K562 (cell line): ENCODE measurements around the gene ZNF598. TPM values are rescaled to one million over a fixed set of nuclear protein-coding genes. Genes with fewer than 3 reads are reported as not detected.

Experiments
- ASH1L ChIP-seq: fragments of 450-650 bp; IDR thresholded peaks from 2 replicates; pipeline ENCODE4 v1.6.1; 2018; ENCODE audit warnings: borderline replicate concordance, mild to moderate bottlenecking, low read depth; ENCODE audit not compliant: partially characterized antibody
- EWSR1 ChIP-seq: fragments of 450-650 bp; IDR thresholded peaks from 2 replicates; pipeline ENCODE4 v1.6.1; 2018; ENCODE audit warnings: borderline replicate concordance, mild to moderate bottlenecking, low read depth, moderate library complexity; ENCODE audit not compliant: partially characterized antibody
- FOXA3 ChIP-seq, 2 experiments: fragments of 450-650 bp in 1 of 2; sonication (generic) in 1 of 2; formaldehyde crosslinking; IDR thresholded peaks in 1 of 2; conservative IDR thresholded peaks in 1 of 2; 2 replicates each; pipeline versions ENCODE4 v1.4.0 to v1.8.0; 2020 to 2022; ENCODE audit warnings: mild to moderate bottlenecking in 2 of 2, missing genetic modification reagents in 1 of 2
- GTF2F1 ChIP-seq: IDR thresholded peaks from 2 replicates; pipeline ENCODE4 v1.6.1; 2011; ENCODE audit warnings: low read depth, low read length, improper control_type of control experiment
- HMGN3 ChIP-seq: IDR thresholded peaks from 2 replicates; pipeline ENCODE4 v1.6.1; 2011; ENCODE audit warnings: borderline replicate concordance, low read depth, mild to moderate bottlenecking, mixed read lengths, low read length; ENCODE audit not compliant: insufficient read length; ENCODE audit errors: extremely low read depth
- PHB ChIP-seq: fragments of 250-450 bp; sonication (Bioruptor Pico); IDR thresholded peaks from 2 replicates; pipeline ENCODE4 v1.5.0; 2021
- PHB2 ChIP-seq: fragments of 450-650 bp; IDR thresholded peaks from 2 replicates; pipeline ENCODE4 v1.6.1; 2017; ENCODE audit warnings: low read depth
- PHF20 ChIP-seq: fragments of 450-650 bp; IDR thresholded peaks from 2 replicates; pipeline ENCODE4 v1.6.1; 2018; ENCODE audit not compliant: partially characterized antibody
- RBFOX2 ChIP-seq: fragments of 200-400 bp; formaldehyde crosslinking; IDR thresholded peaks from 2 replicates; pipeline ENCODE4 v1.6.1; 2017; ENCODE audit warnings: low read depth, mild to moderate bottlenecking, low read length, moderate library complexity
- SP2 ChIP-seq: IDR thresholded peaks from 2 replicates; pipeline ENCODE4 v1.6.1; 2011; ENCODE audit warnings: mild to moderate bottlenecking, low read depth, low read length, moderate library complexity; ENCODE audit not compliant: poor library complexity, severe bottlenecking; ENCODE audit errors: extremely low read depth
- TAL1 ChIP-seq: fragments of 450-650 bp; IDR thresholded peaks from 2 replicates; pipeline ENCODE4 v1.6.1; 2016; ENCODE audit warnings: mild to moderate bottlenecking
- TCF7 ChIP-seq: sonication (generic); IDR thresholded peaks from 2 replicates; pipeline ENCODE4 v1.6.1; 2016; ENCODE audit warnings: antibody characterized with exemption, borderline replicate concordance
- polyA plus RNA-seq, 8 experiments: library from polyadenylated mRNA; depleted of rRNA in 4 of 8; stranded (reverse) in 5 of 8; unstranded in 3 of 8; fragments of >200 nt; fragmentation: Nextera tagmentation in 2 of 8; fragmentation: Illumina TruSeq in 1 of 8; extraction: Ambion mirVana in 2 of 8; extraction: Trizol in 1 of 8; gene quantifications; 2 replicates each; pipeline versions ENCODE4 v1.2.1 to v1.2.3, GENCODE V29; 2011 to 2014; ENCODE audit warnings: inconsistent platforms in 1 of 8, missing spikeins in 1 of 8
- total RNA-seq, 7 experiments: library from RNA; depleted of rRNA in 6 of 7; stranded (reverse); fragments of >200 nt in 6 of 7; fragmentation: Illumina TruSeq in 2 of 7; extraction: Trizol in 2 of 7; gene quantifications; 2 replicates each; pipeline versions ENCODE4 v1.2.1 to v1.2.3, GENCODE V29; 2011 to 2021; ENCODE audit warnings: low replicate concordance in 1 of 7
- TF ChIP-seq, protein P1 (sequence below): sonication (generic); formaldehyde crosslinking; IDR thresholded peaks from 2 replicates; pipeline ENCODE4 v1.8.1; 2022; ENCODE audit warnings: missing genetic modification reagents
- TF ChIP-seq, protein P2 (sequence below): sonication (generic); formaldehyde crosslinking; IDR thresholded peaks from 2 replicates; pipeline ENCODE4 v1.8.1; 2023; ENCODE audit warnings: mild to moderate bottlenecking, missing genetic modification reagents

Gene ZNF598
- total and polyA plus RNA-seq, 9 of the 15 experiments (the other 6 are each of a cell fraction or from before 2014, with no cell fraction given), result 0.11 to 115 (median 29.6) TPM

DNA sequence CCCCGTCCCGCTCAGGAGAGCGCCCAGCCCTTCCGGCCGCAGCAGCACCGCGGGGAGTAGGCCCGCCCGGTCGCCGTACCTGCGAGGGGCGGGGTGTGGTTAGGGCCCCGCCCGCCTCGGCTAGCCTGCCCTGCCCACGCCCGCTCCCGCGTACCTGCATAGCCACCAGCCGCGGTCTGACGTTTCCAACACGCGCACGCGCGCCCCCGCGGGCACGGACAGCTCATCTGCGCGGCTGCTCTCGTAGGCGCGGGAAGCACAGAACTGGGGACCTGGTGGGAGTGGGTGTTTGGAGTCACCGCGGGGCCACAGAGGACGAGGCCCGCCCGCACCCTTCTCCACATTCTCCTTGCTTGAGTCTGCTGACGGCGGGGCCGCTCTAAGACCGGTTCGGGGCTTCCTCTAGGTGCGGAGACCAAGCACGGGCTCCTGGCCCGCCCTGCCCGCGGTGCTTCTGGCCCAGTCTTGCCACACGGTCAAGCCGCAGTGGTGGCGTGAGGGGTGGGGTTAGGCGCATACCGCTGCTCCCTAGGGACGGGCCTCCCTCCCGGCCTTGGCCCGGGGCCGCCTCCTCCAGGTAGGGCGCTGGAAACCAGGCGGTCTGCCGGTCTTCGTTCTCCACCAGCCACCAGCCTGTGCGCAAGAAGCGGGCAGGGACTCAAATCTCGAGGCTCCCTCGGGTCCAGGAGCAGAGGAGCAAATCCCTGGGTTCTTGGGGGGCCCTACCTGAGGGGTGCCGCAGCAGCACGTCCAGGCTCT is 30.2 kb downstream of the ZNF598 start (continued):
- TF ChIP-seq HMGN3 (peak; percentile 21), GTF2F1 (no peak), PHB2 (no peak), FOXA3 (CRISPR knock-in tag; conservative IDR thresholded peaks at IDR 0.05 in 1 of 2, IDR thresholded peaks at IDR 0.05 in 1 of 2) (no peak), TCF7 (no peak), RBFOX2 (peak; percentile 45; the same call in 1 of the 2 replicates), SP2 (no peak), EWSR1 (no peak), ASH1L (no peak), PHF20 (no peak), PHB (CRISPR knock-in tag) (no peak), TAL1 (no peak)
- TF ChIP-seq, protein P1, sequence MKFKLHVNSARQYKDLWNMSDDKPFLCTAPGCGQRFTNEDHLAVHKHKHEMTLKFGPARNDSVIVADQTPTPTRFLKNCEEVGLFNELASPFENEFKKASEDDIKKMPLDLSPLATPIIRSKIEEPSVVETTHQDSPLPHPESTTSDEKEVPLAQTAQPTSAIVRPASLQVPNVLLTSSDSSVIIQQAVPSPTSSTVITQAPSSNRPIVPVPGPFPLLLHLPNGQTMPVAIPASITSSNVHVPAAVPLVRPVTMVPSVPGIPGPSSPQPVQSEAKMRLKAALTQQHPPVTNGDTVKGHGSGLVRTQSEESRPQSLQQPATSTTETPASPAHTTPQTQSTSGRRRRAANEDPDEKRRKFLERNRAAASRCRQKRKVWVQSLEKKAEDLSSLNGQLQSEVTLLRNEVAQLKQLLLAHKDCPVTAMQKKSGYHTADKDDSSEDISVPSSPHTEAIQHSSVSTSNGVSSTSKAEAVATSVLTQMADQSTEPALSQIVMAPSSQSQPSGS (CRISPR knock-in tag), result no peak
- TF ChIP-seq, protein P2, sequence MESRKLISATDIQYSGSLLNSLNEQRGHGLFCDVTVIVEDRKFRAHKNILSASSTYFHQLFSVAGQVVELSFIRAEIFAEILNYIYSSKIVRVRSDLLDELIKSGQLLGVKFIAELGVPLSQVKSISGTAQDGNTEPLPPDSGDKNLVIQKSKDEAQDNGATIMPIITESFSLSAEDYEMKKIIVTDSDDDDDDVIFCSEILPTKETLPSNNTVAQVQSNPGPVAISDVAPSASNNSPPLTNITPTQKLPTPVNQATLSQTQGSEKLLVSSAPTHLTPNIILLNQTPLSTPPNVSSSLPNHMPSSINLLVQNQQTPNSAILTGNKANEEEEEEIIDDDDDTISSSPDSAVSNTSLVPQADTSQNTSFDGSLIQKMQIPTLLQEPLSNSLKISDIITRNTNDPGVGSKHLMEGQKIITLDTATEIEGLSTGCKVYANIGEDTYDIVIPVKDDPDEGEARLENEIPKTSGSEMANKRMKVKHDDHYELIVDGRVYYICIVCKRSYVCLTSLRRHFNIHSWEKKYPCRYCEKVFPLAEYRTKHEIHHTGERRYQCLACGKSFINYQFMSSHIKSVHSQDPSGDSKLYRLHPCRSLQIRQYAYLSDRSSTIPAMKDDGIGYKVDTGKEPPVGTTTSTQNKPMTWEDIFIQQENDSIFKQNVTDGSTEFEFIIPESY, result peak; percentile 86
